ENCODE data around the gene ANKUB1. TPM values are rescaled to one million over a fixed set of nuclear protein-coding genes. Genes with fewer than 3 reads are reported as not detected.

The ANKUB1 gene
- total RNA-seq, 1 donor from 2014 or later, result not detected

GRCh38 chr3:149713730-149714654 is 78.4 kb downstream of the ANKUB1 start:
- intact Hi-C loops (cut with micrococcal nuclease), result no loop called here

Other genes starting within 250 kb of the ANKUB1 start
- 1.1 and 1.2 TPM in 2 replicates for gene WWTR1, start 134.5 kb downstream of the ANKUB1 start, total RNA-seq
- 29.0 and 31.7 TPM in 2 replicates for gene COMMD2, start 40.1 kb downstream of the ANKUB1 start, total RNA-seq
- gene RNF13, start 20.7 kb upstream of the ANKUB1 start, total RNA-seq, result 36.3 and 41.2 TPM in 2 replicates
- gene PFN2, start 178.3 kb upstream of the ANKUB1 start, total RNA-seq, result 0.64 and 0.95 TPM in 2 replicates

All from T-helper 2 cell treated with Interferon-gamma antibody and Interleukin-4, amounts not matched to agents 100 ng/mL and 5 ng/mL, for 36 hours (primary cell).